ES-I3 (cell line): ENCODE data around the gene FNIP2.
"Not testable (repeated sequence)": the region's sequence is repeated elsewhere in the genome, so short reads cannot be mapped to it uniquely, and the experiment has no call there.

Experiments used
- H3K36me3 ChIP-seq: 2 replicates; pipeline ENCODE4 v1.6.1; 2013; ENCODE audit warnings: mild to moderate bottlenecking, low read length, control low read depth, moderate library complexity; ENCODE audit not compliant: insufficient read depth
- H3K4me1 ChIP-seq: 2 replicates; pipeline ENCODE4 v1.6.1; 2013; ENCODE audit warnings: mild to moderate bottlenecking, control low read depth, low read length; ENCODE audit not compliant: insufficient read depth
- H3K9ac ChIP-seq: 2 replicates; pipeline ENCODE4 v1.6.1; 2013; ENCODE audit warnings: low read depth, mild to moderate bottlenecking, low read length, moderate library complexity
- H3K9me3 ChIP-seq: 2 replicates; pipeline ENCODE4 v1.6.1; 2013; ENCODE audit warnings: mild to moderate bottlenecking, low read length, moderate library complexity; ENCODE audit not compliant: control insufficient read depth, insufficient read depth

Gene FNIP2

DNA sequence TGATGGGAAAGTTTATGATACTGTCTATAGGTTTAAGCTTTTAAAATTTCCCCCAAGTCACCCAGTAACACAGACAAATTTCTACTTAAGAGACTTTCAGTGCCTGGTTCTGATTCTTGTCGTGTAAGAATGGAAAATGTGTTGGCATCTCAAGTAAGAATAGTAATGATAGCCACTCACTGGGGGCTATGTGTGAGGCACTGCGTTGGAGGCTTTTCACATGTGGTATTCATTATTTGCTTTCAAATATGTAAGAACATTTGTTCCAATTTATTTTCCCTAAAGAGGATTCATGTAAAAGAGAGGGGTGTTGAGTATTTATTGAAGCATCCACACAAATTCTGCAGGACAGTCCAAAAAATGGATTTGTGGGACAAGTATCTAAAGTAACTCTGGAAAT, 143.6 kb downstream of the FNIP2 start:
- no peaks in the 10 kb centered on the region for H3K36me3 ChIP-seq
- H3K4me1 ChIP-seq, result peaks cover 4% of the 10 kb centered on the region; the same call in 1 of the 2 replicates
- H3K9me3 ChIP-seq, result no peaks in the 10 kb centered on the region
- H3K9ac ChIP-seq, result no peak overlapping the region

DNA sequence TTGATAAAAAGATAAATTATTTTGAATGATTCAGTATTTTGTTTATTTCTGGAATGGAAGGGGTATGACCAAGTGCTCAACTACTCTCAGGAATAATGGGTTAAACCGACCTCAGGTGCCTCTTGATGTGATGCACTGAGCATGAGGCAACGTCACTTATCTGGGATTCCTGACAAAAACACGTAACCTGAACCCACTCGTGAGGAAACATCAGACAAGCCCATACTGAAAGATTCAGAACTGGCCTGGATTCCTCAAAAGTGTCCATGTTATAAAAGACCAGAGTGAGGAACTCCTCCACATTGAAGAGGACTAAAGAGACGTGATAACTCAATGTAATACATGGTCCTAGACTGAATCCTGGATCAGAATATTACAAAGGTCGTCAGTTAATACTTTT, 144.0 kb downstream of the FNIP2 start:
- no peaks in the 10 kb centered on the region for H3K9me3 ChIP-seq
- no peak overlapping the region for H3K9ac ChIP-seq
- no peaks in the 10 kb centered on the region for H3K36me3 ChIP-seq
- H3K4me1 ChIP-seq, result peaks cover 4% of the 10 kb centered on the region; the same call in 1 of the 2 replicates

DNA sequence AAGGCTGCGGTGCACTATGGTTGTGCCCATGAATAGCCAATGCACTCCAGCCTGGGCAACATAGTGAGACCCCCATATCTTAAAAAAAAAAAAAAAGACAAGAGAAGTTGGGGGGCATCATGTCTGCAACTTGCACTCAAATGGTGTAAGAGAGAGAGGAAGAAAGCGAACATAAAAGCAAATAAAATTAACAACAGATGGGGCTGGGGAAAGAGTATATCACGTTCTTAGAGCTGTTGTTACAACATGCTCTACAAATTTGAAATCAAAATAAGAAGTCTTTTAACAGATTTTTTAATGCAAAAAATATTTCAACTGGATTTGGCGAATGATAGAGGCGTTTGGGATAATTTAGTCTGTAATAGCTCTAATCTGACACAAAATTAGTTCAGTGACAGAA, 144.9 kb downstream of the FNIP2 start:
- Histone ChIP-seq H3K9ac (no peak overlapping the region), H3K36me3 (no peaks in the 10 kb centered on the region), H3K4me1 (peaks cover 4% of the 10 kb centered on the region; the same call in 1 of the 2 replicates), H3K9me3 (no peaks in the 10 kb centered on the region)

DNA sequence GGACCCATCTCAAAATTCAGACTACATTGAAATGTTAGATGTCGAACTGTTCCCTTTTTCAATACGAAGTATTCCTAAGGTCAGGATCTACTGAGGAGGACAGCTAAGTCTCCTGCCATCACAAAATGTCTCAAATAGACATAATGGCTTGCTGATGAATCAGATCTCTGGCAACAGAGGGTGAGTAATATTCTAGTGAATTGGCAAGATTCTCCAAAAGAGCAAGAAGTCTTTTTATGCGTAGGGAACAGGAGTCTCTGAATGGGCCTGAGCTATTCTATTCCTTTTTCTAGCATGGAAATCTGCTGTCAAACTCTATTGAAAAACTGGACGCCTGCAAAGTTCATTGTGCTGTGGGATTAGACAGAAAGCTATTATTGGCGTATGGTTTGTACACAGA, 145.4 kb downstream of the FNIP2 start:
- no peak overlapping the region for H3K9ac ChIP-seq
- peaks cover 4% of the 10 kb centered on the region; the same call in 1 of the 2 replicates for H3K4me1 ChIP-seq
- no peaks in the 10 kb centered on the region for H3K36me3 ChIP-seq
- no peaks in the 10 kb centered on the region; the same call in 1 of the 2 replicates for H3K9me3 ChIP-seq

DNA sequence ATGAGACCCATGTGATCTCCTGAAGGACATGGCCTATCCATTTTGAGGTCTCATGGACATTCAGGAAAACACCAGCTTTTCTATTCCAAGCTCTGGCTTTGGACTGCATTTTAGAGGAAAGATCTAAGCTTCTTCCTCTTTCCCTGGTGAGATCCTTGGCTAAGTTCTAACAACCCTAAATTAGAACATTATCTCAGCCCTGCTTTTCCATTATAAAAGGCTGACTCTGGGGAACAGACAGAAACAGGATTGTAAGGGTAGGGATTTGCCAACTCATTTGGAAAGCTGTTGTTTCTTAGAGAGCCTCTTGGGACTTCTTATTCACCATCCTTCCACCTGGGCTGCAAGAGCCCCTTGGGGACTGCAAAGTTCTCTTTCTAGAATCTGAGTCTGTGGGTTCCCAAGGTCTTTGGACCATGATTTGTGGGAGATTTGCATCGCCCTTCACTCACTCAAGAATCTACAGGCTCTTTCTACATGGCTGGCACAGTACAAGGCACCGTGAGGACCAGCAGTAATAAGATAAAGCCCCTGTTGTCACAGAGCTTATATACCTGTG, 146.9 kb downstream of the FNIP2 start:
- Histone ChIP-seq H3K9me3 (no peaks in the 10 kb centered on the region; the same call in 1 of the 2 replicates), H3K9ac (no peak overlapping the region), H3K4me1 (peaks cover 4% of the 10 kb centered on the region; the same call in 1 of the 2 replicates), H3K36me3 (no peaks in the 10 kb centered on the region)

DNA sequence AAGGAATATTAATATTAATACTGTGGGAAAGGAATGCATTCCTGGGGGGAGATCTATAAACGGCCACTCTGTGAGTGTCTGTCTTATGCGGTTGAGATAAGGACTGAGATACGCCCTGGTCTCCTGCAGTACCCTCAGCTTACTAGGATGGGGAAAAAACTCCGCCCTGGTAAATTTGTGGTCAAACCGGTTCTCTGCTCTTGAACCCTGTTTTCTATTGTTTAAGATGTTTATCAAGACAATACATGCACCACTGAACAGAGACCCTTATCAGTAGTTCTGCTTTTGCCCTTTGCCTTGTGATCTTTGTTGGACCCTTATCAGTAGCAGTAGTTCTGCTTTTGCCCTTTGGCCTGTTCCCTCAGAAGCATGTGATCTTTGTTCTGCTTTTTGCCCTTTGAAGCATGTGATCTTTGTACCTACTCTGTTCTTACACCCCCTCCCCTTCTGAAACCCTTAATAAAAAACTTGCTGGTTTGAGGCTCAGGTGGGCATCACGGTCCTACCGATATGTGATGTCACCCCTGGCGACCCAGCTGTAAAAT, 151.7 kb downstream of the FNIP2 start:
- H3K9me3 ChIP-seq, H3K4me1 ChIP-seq, H3K36me3 ChIP-seq, H3K9ac ChIP-seq: not testable (repeated sequence)

DNA sequence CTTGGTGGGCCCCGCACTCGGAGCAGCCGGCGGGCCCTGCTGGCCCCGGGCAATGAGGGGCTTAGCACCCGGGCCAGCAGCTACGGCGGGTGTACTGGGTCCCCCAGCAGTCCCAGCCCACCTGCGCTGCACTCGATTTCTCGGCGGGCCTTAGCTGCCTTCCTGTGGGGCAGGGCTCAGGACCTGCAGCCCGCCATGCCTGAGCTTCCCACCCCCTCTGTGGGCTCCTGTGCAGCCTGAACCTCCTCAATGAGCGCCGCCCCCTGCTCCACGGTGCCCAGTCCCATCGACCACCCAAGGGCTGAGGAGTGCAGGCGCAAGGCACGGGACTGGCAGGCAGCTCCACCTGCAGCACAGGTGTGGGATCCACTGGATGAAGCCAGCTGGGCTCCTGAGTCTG, 158.9 kb downstream of the FNIP2 start:
- H3K9ac ChIP-seq, H3K36me3 ChIP-seq, H3K9me3 ChIP-seq, H3K4me1 ChIP-seq: not testable (repeated sequence)

DNA sequence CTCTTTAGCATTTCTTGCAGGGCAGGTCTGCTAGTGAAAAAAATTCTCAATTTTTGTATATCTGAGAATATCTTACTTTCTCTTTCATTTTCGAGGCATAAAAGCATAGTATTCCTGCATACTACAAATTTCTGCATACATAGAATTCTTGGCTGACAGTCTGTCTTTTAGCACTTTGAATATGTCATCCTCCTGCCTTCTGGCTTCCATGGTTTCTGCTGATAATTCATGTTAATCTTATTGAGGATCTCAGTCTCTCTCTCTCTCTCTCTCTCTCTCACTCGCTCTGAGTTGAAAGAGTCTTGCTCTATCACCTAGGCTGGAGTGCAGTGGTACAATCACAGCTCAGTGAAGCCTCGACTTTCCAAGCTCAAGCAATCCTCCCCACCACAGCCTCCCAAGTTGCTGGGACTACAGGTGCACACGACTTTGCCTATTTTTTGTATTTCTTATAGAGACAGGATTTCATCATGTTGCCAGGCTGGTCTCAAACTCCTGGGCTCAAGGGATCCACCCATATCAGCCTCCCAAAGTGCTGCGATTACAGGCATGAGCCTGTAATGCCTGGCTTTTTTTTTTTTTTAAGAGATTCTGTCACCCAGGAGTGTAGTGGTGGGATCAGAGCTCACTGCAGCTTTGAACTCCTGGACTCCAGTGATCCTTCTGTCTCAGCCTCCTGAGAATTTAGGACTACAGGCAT, 161.3 kb downstream of the FNIP2 start:
- H3K9ac ChIP-seq, result no peak overlapping the region
- H3K9me3 ChIP-seq, result no peaks in the 10 kb centered on the region
- no peaks in the 10 kb centered on the region for H3K36me3 ChIP-seq

DNA sequence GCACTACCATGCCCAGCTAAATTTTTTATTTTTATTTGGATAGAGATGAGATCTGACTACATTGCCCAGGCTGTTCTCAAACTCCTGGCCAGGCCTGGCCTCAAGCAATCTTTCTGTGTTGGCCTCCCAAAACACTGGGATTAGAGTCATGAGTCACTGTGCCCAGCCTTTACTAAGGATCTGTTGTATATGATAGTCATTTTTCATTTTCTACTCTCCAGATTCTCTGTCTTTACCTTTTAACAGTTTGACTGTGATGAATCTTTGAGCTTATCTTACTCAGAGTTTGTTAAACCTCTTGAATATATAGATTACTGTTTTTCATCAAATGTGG, 161.8 kb downstream of the FNIP2 start:
- no peaks in the 10 kb centered on the region for H3K36me3 ChIP-seq
- no peaks in the 10 kb centered on the region for H3K9me3 ChIP-seq
- no peak overlapping the region for H3K9ac ChIP-seq
- no peaks in the 10 kb centered on the region for H3K4me1 ChIP-seq

More for the DNA sequence above, 161.3 kb downstream of the FNIP2 start:
- H3K4me1 ChIP-seq, result no peaks in the 10 kb centered on the region

DNA sequence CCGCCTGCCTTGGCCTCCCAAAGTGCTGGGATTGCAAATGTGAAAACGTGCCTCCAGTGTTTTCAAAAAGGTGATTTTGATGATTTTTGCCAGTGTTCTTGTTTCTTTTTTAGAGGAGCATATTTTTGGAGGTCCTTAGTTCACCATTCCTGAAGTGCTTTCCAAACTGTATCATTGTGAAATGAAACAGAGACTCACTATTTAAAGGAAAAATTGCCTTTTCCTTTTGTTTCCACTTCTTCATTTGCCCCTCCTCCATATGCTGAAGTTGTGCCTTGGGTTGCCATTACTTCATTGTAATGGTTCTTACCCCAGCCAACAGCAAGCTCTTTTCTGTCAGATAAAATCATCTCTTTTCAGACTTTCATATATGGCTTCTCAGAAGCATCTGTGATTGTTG, 164.4 kb downstream of the FNIP2 start:
- Histone ChIP-seq H3K9me3 (no peaks in the 10 kb centered on the region), H3K36me3 (no peaks in the 10 kb centered on the region), H3K9ac (no peak overlapping the region), H3K4me1 (no peaks in the 10 kb centered on the region)

DNA sequence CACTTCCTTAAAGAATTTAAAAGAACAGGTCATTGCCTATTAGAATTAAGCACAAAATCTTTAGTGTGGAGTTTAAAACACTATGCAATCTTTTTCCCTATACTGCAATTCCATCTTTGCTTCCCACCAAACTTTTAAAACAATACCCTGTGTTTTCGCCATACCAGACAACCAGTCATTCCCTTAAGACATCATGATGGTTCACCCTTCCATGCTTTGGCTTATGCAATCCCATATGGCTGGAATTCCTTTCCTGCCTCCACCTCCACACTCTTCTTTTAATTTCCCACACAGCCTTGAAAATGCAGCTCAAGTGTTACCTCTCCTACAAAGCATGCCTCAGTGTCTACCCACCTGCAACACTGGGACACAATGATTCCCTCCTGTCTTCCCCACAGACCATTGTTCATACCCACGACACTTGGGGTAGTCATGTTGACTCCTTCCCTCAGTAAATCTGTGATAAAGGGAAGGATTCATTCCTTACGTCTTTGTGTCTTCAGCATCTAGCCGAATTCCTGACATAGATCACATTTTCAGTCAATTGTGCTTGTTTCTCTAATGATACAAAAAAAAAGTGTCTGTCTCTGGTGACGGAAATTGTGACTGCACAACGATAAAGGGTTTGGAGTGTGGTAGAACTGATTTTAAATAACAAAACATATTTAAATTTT, 166.3 kb downstream of the FNIP2 start:
- no peaks in the 10 kb centered on the region for H3K4me1 ChIP-seq

DNA sequence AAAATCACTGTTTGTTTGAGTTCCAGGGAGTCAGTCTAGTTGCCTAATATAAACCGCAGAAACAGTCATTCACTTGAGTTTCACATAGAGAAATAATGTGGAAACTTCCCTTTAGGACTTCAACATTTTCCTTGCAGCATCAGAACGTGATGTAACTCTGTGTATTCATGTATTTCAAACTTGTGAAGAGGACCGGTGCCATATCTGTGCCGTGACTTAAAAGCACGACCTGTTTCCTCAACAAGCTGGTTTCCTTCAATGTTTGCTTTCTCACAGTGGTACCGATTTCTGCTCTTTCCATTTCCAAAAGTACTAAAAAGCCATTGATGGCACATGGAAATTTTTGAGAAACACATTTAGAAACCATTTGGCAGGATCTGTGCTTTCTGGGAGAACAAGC, 167.4 kb downstream of the FNIP2 start:
- H3K9ac ChIP-seq, result no peak overlapping the region
- H3K4me1 ChIP-seq, result no peaks in the 10 kb centered on the region
- no peaks in the 10 kb centered on the region for H3K36me3 ChIP-seq
- H3K9me3 ChIP-seq, result no peaks in the 10 kb centered on the region

More for the DNA sequence above, 166.3 kb downstream of the FNIP2 start:
- Histone ChIP-seq H3K36me3 (no peaks in the 10 kb centered on the region), H3K9ac (no peak overlapping the region), H3K9me3 (no peaks in the 10 kb centered on the region)

DNA sequence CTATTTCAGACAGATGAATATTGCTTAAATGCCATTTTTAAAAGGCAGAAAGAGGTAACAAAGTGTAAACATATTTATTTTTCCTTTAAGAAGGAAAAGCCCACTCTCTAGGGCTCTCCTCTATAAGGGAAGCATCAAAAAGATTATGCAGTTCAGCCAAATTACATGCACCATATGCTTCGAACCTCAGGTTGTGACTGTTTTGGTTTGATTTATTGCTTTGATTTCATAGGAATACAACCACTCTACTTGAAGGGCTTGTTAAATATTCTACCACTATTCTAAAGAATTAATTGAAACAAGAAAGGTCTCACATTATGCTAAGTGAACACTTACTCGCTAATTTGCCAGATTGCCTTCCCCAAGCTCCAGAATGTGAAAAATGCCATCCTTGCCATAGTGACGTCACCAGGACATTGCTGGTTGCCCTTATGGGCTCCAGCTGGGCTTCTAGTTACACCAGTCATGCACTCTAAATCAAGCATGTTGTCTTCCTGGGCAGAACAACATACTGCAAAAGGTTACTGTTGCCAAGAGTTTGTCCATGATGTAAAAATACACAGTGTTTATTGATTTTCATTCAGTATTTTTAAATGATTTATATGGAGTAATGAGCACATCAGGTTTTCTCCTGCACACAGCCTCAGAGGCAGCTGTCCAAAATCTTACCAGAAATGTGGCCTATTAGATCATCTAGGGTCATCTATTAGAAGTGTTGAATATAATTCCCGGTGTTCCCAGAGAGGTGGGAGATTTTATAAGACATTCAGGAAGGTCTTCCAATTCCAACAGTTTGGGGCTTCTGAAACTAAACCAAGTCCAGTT, 169.6 kb downstream of the FNIP2 start:
- H3K9ac ChIP-seq, result no peak overlapping the region
- no peaks in the 10 kb centered on the region for H3K9me3 ChIP-seq
- no peaks in the 10 kb centered on the region for H3K4me1 ChIP-seq
- H3K36me3 ChIP-seq, result no peaks in the 10 kb centered on the region

DNA sequence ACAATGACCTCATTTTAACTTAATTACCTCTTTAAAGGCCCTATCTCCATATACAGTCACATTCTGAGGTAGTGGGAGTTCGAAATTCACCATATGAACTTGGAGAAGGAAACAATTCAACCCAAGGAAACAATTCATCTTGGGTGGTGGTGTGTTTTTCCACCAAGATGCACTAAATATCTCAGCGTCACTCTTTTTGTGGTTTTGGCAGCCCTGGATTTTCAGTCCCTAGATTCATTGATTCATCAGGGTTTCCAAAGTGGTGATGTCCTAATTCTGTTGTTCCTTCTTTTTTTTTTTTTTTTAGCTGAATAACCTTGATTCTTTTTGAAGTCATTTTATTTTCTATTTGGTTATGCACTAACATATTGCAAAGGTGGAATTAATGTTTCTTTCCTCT, 171.4 kb downstream of the FNIP2 start:
- Histone ChIP-seq H3K9me3 (no peaks in the 10 kb centered on the region), H3K36me3 (no peaks in the 10 kb centered on the region), H3K9ac (no peak overlapping the region), H3K4me1 (no peaks in the 10 kb centered on the region)
